Parathyroid adenoma (tissue), 2 donors: ENCODE results near the gene GSE1.

Source experiments
- H2AFZ ChIP-seq: fragments of 300-600 bp; sonication (generic); one replicate; pipeline ENCODE4 v1.7.0; 2017; ENCODE audit warnings: antibody characterized with exemption, mild to moderate bottlenecking
- H3K27ac ChIP-seq: fragments of 300-600 bp; sonication (generic); one replicate; pipeline ENCODE4 v1.7.0; 2017
- H3K27me3 ChIP-seq: fragments of 300-600 bp; sonication (generic); one replicate; pipeline ENCODE4 v1.7.0; 2017; ENCODE audit warnings: low read length; ENCODE audit not compliant: control insufficient read depth, insufficient read depth
- H3K36me3 ChIP-seq: fragments of 300-600 bp; sonication (generic); one replicate; pipeline ENCODE4 v1.7.0; 2017; ENCODE audit warnings: low read length; ENCODE audit not compliant: control insufficient read depth, insufficient read depth
- H3K4me1 ChIP-seq: fragments of 300-600 bp; sonication (generic); one replicate; pipeline ENCODE4 v1.7.0; 2017; ENCODE audit warnings: control low read depth
- H3K4me2 ChIP-seq: fragments of 300-600 bp; sonication (generic); one replicate; pipeline ENCODE4 v1.7.0; 2017; ENCODE audit warnings: low read length
- H3K4me3 ChIP-seq: fragments of 300-600 bp; sonication (generic); one replicate; pipeline ENCODE4 v1.7.0; 2017; ENCODE audit warnings: low read depth, low read length
- H3K79me2 ChIP-seq: fragments of 300-600 bp; sonication (generic); one replicate; pipeline ENCODE4 v1.7.0; 2017; ENCODE audit warnings: control low read depth
- H3K9ac ChIP-seq: fragments of 300-600 bp; sonication (generic); one replicate; pipeline ENCODE4 v1.7.0; 2017; ENCODE audit warnings: mild to moderate bottlenecking
- H3K9me3 ChIP-seq: fragments of 300-600 bp; sonication (generic); one replicate; pipeline ENCODE4 v1.7.0; 2017; ENCODE audit warnings: low read length; ENCODE audit not compliant: control insufficient read depth
- TF ChIP-seq, protein P1 (sequence below): fragments of 300-600 bp; sonication (generic); IDR thresholded peaks from one replicate; pipeline ENCODE4 v1.7.0; 2017; ENCODE audit warnings: antibody characterized with exemption, mild to moderate bottlenecking
- donor health status: primary hyperparathyroidism.

Gene GSE1

DNA sequence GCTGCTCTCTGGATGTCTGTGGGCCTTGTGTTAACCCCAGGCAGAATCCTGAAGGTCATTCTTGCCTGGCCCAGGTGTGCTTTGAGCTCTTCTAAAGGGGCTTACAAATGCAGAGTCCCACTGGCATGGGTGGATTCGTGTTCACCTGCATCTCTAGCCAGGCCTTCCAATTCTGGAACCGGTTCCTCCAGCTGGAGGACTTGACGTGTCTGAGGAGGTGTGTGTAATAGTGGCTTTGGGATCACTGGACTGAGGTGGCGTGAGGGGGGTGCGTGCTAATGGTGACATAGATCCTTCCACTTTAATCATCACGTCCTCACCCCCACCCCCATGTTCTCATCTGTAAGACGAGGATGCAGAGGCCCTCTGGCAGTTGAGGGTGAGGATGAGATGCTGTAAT is 4.8 kb downstream of the GSE1 start:
- Histone ChIP-seq H3K9me3 (no peaks in the 10 kb centered on the region), H3K4me2 (no peak overlapping the region), H3K4me1 (peaks cover 20% of the 10 kb centered on the region), H3K36me3 (no peaks in the 10 kb centered on the region), H3K27me3 (no peaks in the 10 kb centered on the region), H3K9ac (no peak overlapping the region), H3K27ac (no peak overlapping the region), H3K4me3 (no peak overlapping the region), H2AFZ (no peak overlapping the region), H3K79me2 (peaks cover 89% of the 10 kb centered on the region)
- TF ChIP-seq, protein P1, sequence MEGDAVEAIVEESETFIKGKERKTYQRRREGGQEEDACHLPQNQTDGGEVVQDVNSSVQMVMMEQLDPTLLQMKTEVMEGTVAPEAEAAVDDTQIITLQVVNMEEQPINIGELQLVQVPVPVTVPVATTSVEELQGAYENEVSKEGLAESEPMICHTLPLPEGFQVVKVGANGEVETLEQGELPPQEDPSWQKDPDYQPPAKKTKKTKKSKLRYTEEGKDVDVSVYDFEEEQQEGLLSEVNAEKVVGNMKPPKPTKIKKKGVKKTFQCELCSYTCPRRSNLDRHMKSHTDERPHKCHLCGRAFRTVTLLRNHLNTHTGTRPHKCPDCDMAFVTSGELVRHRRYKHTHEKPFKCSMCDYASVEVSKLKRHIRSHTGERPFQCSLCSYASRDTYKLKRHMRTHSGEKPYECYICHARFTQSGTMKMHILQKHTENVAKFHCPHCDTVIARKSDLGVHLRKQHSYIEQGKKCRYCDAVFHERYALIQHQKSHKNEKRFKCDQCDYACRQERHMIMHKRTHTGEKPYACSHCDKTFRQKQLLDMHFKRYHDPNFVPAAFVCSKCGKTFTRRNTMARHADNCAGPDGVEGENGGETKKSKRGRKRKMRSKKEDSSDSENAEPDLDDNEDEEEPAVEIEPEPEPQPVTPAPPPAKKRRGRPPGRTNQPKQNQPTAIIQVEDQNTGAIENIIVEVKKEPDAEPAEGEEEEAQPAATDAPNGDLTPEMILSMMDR, result no peak

DNA sequence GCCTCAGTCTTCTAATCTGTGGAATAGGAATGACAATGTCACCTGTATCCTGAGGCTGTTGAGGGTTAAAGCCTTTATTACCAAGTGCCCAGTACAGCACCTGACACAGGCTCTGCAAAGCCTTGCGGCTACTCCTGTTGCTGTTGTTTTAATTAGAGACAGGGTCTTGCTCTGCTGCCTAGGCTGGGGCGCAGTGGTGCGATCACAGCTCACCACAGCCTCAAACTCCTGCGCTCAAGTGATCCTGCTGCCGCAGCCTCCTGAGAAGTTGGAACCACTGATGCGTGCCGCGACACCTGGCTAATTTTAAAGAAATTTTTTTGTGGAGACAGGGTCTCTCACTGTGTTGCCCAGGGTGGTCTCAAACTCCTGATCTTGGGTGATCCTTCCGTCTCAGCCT is 5.4 kb downstream of the GSE1 start:
- H3K27ac ChIP-seq, result no peak overlapping the region
- H3K36me3 ChIP-seq, result no peaks in the 10 kb centered on the region
- TF ChIP-seq, protein P1, result no peak
- H3K9ac ChIP-seq, result no peak overlapping the region
- no peak overlapping the region for H3K4me3 ChIP-seq
- no peak overlapping the region for H3K4me2 ChIP-seq
- H2AFZ ChIP-seq, result no peak overlapping the region
- H3K79me2 ChIP-seq, result peaks cover 90% of the 10 kb centered on the region
- no peaks in the 10 kb centered on the region for H3K9me3 ChIP-seq
- H3K4me1 ChIP-seq, result peaks cover 20% of the 10 kb centered on the region
- H3K27me3 ChIP-seq, result no peaks in the 10 kb centered on the region

- H3K36me3 ChIP-seq, result no peaks in the 10 kb centered on the region
- H3K4me3 ChIP-seq, result no peak overlapping the region
- no peak overlapping the region for H2AFZ ChIP-seq
- H3K4me1 ChIP-seq, result peaks cover 20% of the 10 kb centered on the region
- H3K27ac ChIP-seq, result no peak overlapping the region
- H3K9me3 ChIP-seq, result no peaks in the 10 kb centered on the region
- no peaks in the 10 kb centered on the region for H3K27me3 ChIP-seq
- H3K9ac ChIP-seq, result no peak overlapping the region
- H3K79me2 ChIP-seq, result peaks cover 96% of the 10 kb centered on the region
- TF ChIP-seq, protein P1, result no peak
- no peak overlapping the region for H3K4me2 ChIP-seq
Observed at GRCh38 chr16:85619101-85619891, 6.2 kb downstream of the GSE1 start.

GRCh38 chr16:85620374-85620773 is 7.3 kb downstream of the GSE1 start:
- Histone ChIP-seq H2AFZ (no peak overlapping the region), H3K4me3 (no peak overlapping the region), H3K9me3 (no peaks in the 10 kb centered on the region), H3K4me1 (peaks cover 12% of the 10 kb centered on the region), H3K36me3 (no peaks in the 10 kb centered on the region), H3K27me3 (no peaks in the 10 kb centered on the region), H3K9ac (no peak overlapping the region), H3K79me2 (peaks cover 97% of the 10 kb centered on the region), H3K27ac (no peak overlapping the region), H3K4me2 (no peak overlapping the region)
- TF ChIP-seq, protein P1, result no peak
